H9 (cell line): ENCODE results near the gene USP4. TPM values are rescaled to one million over a fixed set of nuclear protein-coding genes. Genes with fewer than 3 reads are reported as not detected.
"Not testable (repeated sequence)": the region's sequence is repeated elsewhere in the genome, so short reads cannot be mapped to it uniquely, and the experiment has no call there.

Experiments used
- DNase-seq: peaks from one replicate; pipeline ENCODE4 v3.0.0-alpha.2; 2017
- H2AFZ ChIP-seq: one replicate; pipeline ENCODE4 v1.6.1; 2013; ENCODE audit warnings: mild to moderate bottlenecking, low read length, control low read depth, moderate library complexity
- H2AK5ac ChIP-seq: 2 replicates; pipeline ENCODE4 v1.6.1; 2013; ENCODE audit warnings: low read length, control low read depth, mixed read lengths; ENCODE audit not compliant: insufficient read length
- H2BK120ac ChIP-seq: one replicate; pipeline ENCODE4 v1.6.1; 2013; ENCODE audit warnings: low read depth, mild to moderate bottlenecking, low read length, control low read depth, inconsistent platforms; ENCODE audit not compliant: poor library complexity, severe bottlenecking
- H2BK12ac ChIP-seq: 2 replicates; pipeline ENCODE4 v1.6.1; 2013; ENCODE audit warnings: low read length, control low read depth, mixed read lengths, low read depth; ENCODE audit not compliant: insufficient read length
- H2BK15ac ChIP-seq: 2 replicates; pipeline ENCODE4 v1.6.1; 2013; ENCODE audit warnings: low read depth, low read length, control low read depth
- H2BK20ac ChIP-seq: one replicate; pipeline ENCODE4 v1.6.1; 2013; ENCODE audit warnings: low read depth, mild to moderate bottlenecking, low read length, control low read depth, inconsistent platforms; ENCODE audit not compliant: poor library complexity, severe bottlenecking
- H2BK5ac ChIP-seq: 2 replicates; pipeline ENCODE4 v1.6.1; 2013; ENCODE audit warnings: low read length, control low read depth, mixed read lengths; ENCODE audit not compliant: insufficient read length
- H3K14ac ChIP-seq: 2 replicates; pipeline ENCODE4 v1.6.1; 2013; ENCODE audit warnings: low read length, control low read depth; ENCODE audit not compliant: insufficient read depth
- H3K18ac ChIP-seq: 2 replicates; pipeline ENCODE4 v1.6.1; 2013; ENCODE audit warnings: low read depth, mild to moderate bottlenecking, mixed read lengths, low read length, control low read depth; ENCODE audit not compliant: insufficient read length
- H3K23ac ChIP-seq: 2 replicates; pipeline ENCODE4 v1.6.1; 2013; ENCODE audit warnings: low read length, control low read depth, mixed read lengths, low read depth; ENCODE audit not compliant: insufficient read length
- H3K23me2 ChIP-seq: 2 replicates; pipeline ENCODE4 v1.6.1; 2013; ENCODE audit warnings: low read depth, mild to moderate bottlenecking, mixed read lengths, low read length, control low read depth; ENCODE audit not compliant: insufficient read length, poor library complexity, severe bottlenecking
- H3K27ac ChIP-seq: 2 replicates; pipeline ENCODE4 v1.5.1; 2013; ENCODE audit warnings: low read length, control low read depth, mixed read lengths, low read depth; ENCODE audit not compliant: insufficient read length
- H3K27me3 ChIP-seq: 2 replicates; pipeline ENCODE4 v1.6.1; 2013; ENCODE audit warnings: low read length, control low read depth, inconsistent platforms; ENCODE audit not compliant: insufficient read depth
- H3K4ac ChIP-seq: 2 replicates; pipeline ENCODE4 v1.6.1; 2013; ENCODE audit warnings: low read depth, mild to moderate bottlenecking, control low read depth, inconsistent platforms, low read length, moderate library complexity
- H3K4me1 ChIP-seq: 2 replicates; pipeline ENCODE4 v1.6.1; 2013; ENCODE audit warnings: low read length, control low read depth, inconsistent platforms; ENCODE audit not compliant: insufficient read depth
- H3K4me2 ChIP-seq: 2 replicates; pipeline ENCODE4 v1.6.1; 2013; ENCODE audit warnings: low read length, control low read depth, mixed read lengths; ENCODE audit not compliant: insufficient read length, insufficient read depth
- H3K56ac ChIP-seq: 2 replicates; pipeline ENCODE4 v1.6.1; 2013; ENCODE audit warnings: low read depth, mild to moderate bottlenecking, mixed read lengths, low read length, control low read depth; ENCODE audit not compliant: insufficient read length
- H3K79me1 ChIP-seq: 2 replicates; pipeline ENCODE4 v1.6.1; 2013; ENCODE audit warnings: low read depth, mild to moderate bottlenecking, moderate library complexity, low read length, control low read depth, inconsistent platforms; ENCODE audit not compliant: insufficient read depth, poor library complexity, severe bottlenecking
- H3K79me2 ChIP-seq: 2 replicates; pipeline ENCODE4 v1.6.1; 2013; ENCODE audit warnings: low read length, control low read depth, inconsistent platforms; ENCODE audit not compliant: insufficient read depth
- H3K9ac ChIP-seq: 2 replicates; pipeline ENCODE4 v1.6.1; 2013; ENCODE audit warnings: low read length, control low read depth, mixed read lengths; ENCODE audit not compliant: insufficient read length; ENCODE audit errors: extremely low read depth
- H3K9me3 ChIP-seq: one replicate; pipeline ENCODE4 v1.6.1; 2013; ENCODE audit warnings: low read depth, low read length, inconsistent platforms; ENCODE audit not compliant: control insufficient read depth
- H3T11ph ChIP-seq: one replicate; pipeline ENCODE4 v1.6.1; 2013; ENCODE audit warnings: mild to moderate bottlenecking, low read length, control low read depth, inconsistent platforms
- H4K20me1 ChIP-seq: one replicate; pipeline ENCODE4 v1.6.1; 2013; ENCODE audit not compliant: control insufficient read depth, insufficient read length, insufficient read depth
- H4K5ac ChIP-seq: 2 replicates; pipeline ENCODE4 v1.6.1; 2013; ENCODE audit warnings: low read depth, mild to moderate bottlenecking, mixed read lengths, low read length, control low read depth; ENCODE audit not compliant: insufficient read length
- H4K8ac ChIP-seq: replicated peaks from 2 replicates; pipeline ENCODE4 v1.6.1; 2013; ENCODE audit warnings: low read length, control low read depth, mixed read lengths, low read depth; ENCODE audit not compliant: insufficient read length
- H4K91ac ChIP-seq: 2 replicates; pipeline ENCODE4 v1.6.1; 2013; ENCODE audit warnings: low read depth, mild to moderate bottlenecking, moderate library complexity, mixed read lengths, low read length, control low read depth; ENCODE audit not compliant: insufficient read length
- H3K27ac Mint-ChIP-seq, 3 experiments: 2 replicates in 2 of 3; 3 replicates in 1 of 3; pipeline ENCODE4 v1.8.0; 2020 to 2021; ENCODE audit warnings: mixed read lengths in 3 of 3, mild to moderate bottlenecking in 1 of 3, moderate library complexity in 1 of 3
- H3K27me3 Mint-ChIP-seq: 2 replicates; pipeline ENCODE4 v1.8.0; 2021; ENCODE audit warnings: low read depth, mild to moderate bottlenecking, moderate library complexity, mixed read lengths
- H3K36me3 Mint-ChIP-seq, 3 experiments: 2 replicates in 2 of 3; 3 replicates in 1 of 3; pipeline ENCODE4 v1.8.0; 2020 to 2021; ENCODE audit warnings: low read depth in 3 of 3, mixed read lengths in 3 of 3; ENCODE audit not compliant: insufficient read depth in 1 of 3
- H3K4me1 Mint-ChIP-seq, 2 experiments: 2 replicates each; pipeline ENCODE4 v1.8.0; 2020; ENCODE audit warnings: mixed read lengths in 2 of 2
- H3K4me3 Mint-ChIP-seq, 2 experiments: 2 replicates in 1 of 2; 3 replicates in 1 of 2; pipeline ENCODE4 v1.8.0; 2020 to 2021; ENCODE audit warnings: mild to moderate bottlenecking in 2 of 2, mixed read lengths in 2 of 2, moderate library complexity in 1 of 2
- H3K9me3 Mint-ChIP-seq, 2 experiments: 2 replicates in 1 of 2; 3 replicates in 1 of 2; pipeline ENCODE4 v1.8.0; 2020; ENCODE audit warnings: mild to moderate bottlenecking in 2 of 2, mixed read lengths in 2 of 2, moderate library complexity in 1 of 2
- CTCF ChIP-seq: fragments of 200-600 bp; sonication (generic); conservative IDR thresholded peaks from 3 replicates; pipeline ENCODE4 v1.8.0; 2021; ENCODE audit warnings: antibody characterized with exemption, mild to moderate bottlenecking
- WGBS: extraction: QIAGEN DNeasy Blood & Tissue Kit; methylation state at CpG from one replicate; pipeline ENCODE4 v1.1.7; 2013; ENCODE audit warnings: missing lambda C conversion rate, low lambda C conversion rate, mixed read lengths; ENCODE audit not compliant: insufficient read length; ENCODE audit errors: extremely low coverage; 5-methylcytosine and 5-hydroxymethylcytosine counted together
- total RNA-seq: library from RNA; stranded (reverse); gene quantifications from 2 replicates; pipeline ENCODE4 v1.2.1, GENCODE V29; 2021

The USP4 gene
- total RNA-seq, 1 experiment from 2014 or later = 36.1 TPM

- Histone ChIP-seq H3K27ac (no peak overlapping the region), H4K8ac (no peak overlapping the region), H4K5ac (no peak overlapping the region), H2BK12ac (no peak overlapping the region), H3K23ac (no peak overlapping the region), H2BK15ac (no peak overlapping the region), H3T11ph (no peak overlapping the region), H2AK5ac (no peak overlapping the region), H3K9me3 (no peaks in the 10 kb centered on the region), H3K4ac (no peak overlapping the region), H3K18ac (no peak overlapping the region), H3K56ac (no peak overlapping the region), H3K27me3 (no peaks in the 10 kb centered on the region), H4K91ac (no peak overlapping the region), H3K79me2 (no peaks in the 10 kb centered on the region), H3K23me2 (no peaks in the 10 kb centered on the region), H3K79me1 (no peaks in the 10 kb centered on the region), H3K9ac (no peak overlapping the region), H3K14ac (no peak overlapping the region), H2AFZ (no peak overlapping the region), H2BK120ac (no peak overlapping the region), H4K20me1 (no peaks in the 10 kb centered on the region), H2BK5ac (no peak overlapping the region), H3K4me2 (no peak overlapping the region), H2BK20ac (no peak overlapping the region), H3K4me1 (no peaks in the 10 kb centered on the region)
- Mint-ChIP-seq H3K9me3 (0 out of 5 replicates have a peak, but pooled peaks cover 0 to 2% of the 10 kb centered on the region in 2 experiments), H3K36me3 (peaks cover 2 to 5% (median 3%) of the 10 kb centered on the region in 3 experiments; a peak in 5 of 7 replicates), H3K27ac (no peak overlapping the region), H3K27me3 (peaks cover 3% of the 10 kb centered on the region; the same call in 1 of the 2 replicates), H3K4me3 (no peak overlapping the region), H3K4me1 (peaks cover 3% of the 10 kb centered on the region in 2 experiments; a peak in 3 of 4 replicates)
- no CpG with 5 or more reads among the region's 3 CpGs for WGBS
- TF ChIP-seq CTCF = no peak
- no peak for DNase-seq
Measured at GRCh38 chr3:49349348-49350114, 9.7 kb upstream of the USP4 start.

- H3K4me3 Mint-ChIP-seq = not testable (repeated sequence)
Measured at GRCh38 chr3:49348361-49348760, 8.5 kb upstream of the USP4 start.

More at GRCh38 chr3:49348361-49348760, 8.5 kb upstream of the USP4 start:
- not testable (repeated sequence) for H2BK20ac ChIP-seq, H3K36me3 Mint-ChIP-seq, H4K5ac ChIP-seq, H3K9me3 ChIP-seq, H3K27ac Mint-ChIP-seq, H3K23me2 ChIP-seq, H3K4me1 Mint-ChIP-seq, H3K79me1 ChIP-seq, H3K79me2 ChIP-seq, H3K4ac ChIP-seq, H3K56ac ChIP-seq, H3K27ac ChIP-seq, H3K9me3 Mint-ChIP-seq, H4K8ac ChIP-seq, H4K20me1 ChIP-seq, H3K4me1 ChIP-seq, H3K23ac ChIP-seq, H3K14ac ChIP-seq, H2BK5ac ChIP-seq, H3T11ph ChIP-seq, H3K9ac ChIP-seq, H2AFZ ChIP-seq, H2BK120ac ChIP-seq, H2AK5ac ChIP-seq, H2BK15ac ChIP-seq, H4K91ac ChIP-seq, H3K27me3 Mint-ChIP-seq, DNase-seq, H3K4me2 ChIP-seq, H3K18ac ChIP-seq, H3K27me3 ChIP-seq, H2BK12ac ChIP-seq
- no CpG with 5 or more reads among the region's 12 CpGs for WGBS
